K562 (cell line): ENCODE measurements around the gene FRMD5.

Source experiments
- ASH1L ChIP-seq: fragments of 450-650 bp; IDR thresholded peaks from 2 replicates; pipeline ENCODE4 v1.6.1; 2018; ENCODE audit warnings: borderline replicate concordance, mild to moderate bottlenecking, low read depth; ENCODE audit not compliant: partially characterized antibody
- ZEB2 ChIP-seq: fragments of 450-650 bp; IDR thresholded peaks from 2 replicates; pipeline ENCODE4 v1.6.1; 2016
- TF ChIP-seq, protein P1 (sequence below), 3 experiments: IDR thresholded peaks in 2 of 3; conservative IDR thresholded peaks in 1 of 3; 2 replicates each; pipeline ENCODE4 v1.5.1; 2011 to 2012; ENCODE audit warnings: low read length in 3 of 3, mild to moderate bottlenecking in 3 of 3, control low read depth in 2 of 3, improper control_type of control experiment in 1 of 3, inconsistent platforms in 1 of 3, low read depth in 1 of 3, mixed read lengths in 1 of 3, moderate library complexity in 1 of 3; ENCODE audit not compliant: insufficient read depth in 2 of 3

DNA sequence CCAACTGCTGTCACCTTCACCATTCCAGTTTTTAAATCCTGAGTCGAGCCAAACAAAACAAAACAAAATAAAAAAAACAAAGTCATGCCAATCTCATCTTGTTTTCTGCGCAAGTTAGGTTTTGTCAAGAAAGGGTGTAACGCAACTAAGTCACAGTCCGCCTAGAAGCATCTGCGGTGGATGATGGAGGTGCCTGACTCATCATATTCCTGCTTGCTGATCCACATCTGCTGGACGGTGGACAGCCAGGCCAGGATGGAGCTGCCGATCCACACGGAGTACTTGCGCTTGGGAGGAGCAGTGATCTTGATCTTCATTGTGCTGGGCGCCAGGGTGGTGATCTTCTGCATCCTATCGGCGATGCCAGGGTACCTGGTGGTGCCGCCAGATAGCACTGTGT, 206.2 kb downstream of the FRMD5 start:
- TF ChIP-seq, protein P1, sequence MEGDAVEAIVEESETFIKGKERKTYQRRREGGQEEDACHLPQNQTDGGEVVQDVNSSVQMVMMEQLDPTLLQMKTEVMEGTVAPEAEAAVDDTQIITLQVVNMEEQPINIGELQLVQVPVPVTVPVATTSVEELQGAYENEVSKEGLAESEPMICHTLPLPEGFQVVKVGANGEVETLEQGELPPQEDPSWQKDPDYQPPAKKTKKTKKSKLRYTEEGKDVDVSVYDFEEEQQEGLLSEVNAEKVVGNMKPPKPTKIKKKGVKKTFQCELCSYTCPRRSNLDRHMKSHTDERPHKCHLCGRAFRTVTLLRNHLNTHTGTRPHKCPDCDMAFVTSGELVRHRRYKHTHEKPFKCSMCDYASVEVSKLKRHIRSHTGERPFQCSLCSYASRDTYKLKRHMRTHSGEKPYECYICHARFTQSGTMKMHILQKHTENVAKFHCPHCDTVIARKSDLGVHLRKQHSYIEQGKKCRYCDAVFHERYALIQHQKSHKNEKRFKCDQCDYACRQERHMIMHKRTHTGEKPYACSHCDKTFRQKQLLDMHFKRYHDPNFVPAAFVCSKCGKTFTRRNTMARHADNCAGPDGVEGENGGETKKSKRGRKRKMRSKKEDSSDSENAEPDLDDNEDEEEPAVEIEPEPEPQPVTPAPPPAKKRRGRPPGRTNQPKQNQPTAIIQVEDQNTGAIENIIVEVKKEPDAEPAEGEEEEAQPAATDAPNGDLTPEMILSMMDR (IDR thresholded peaks at IDR 0.05 in 2 of 3, conservative IDR thresholded peaks at IDR 0.05 in 1 of 3; ENCODE audit: insufficient read depth in 2 of 3, low read depth in 1 of 3, low read length in 3 of 3), result no peak
- TF ChIP-seq ZEB2, result no peak
- no peak for TF ChIP-seq ASH1L
